Nephron progenitor cell (in vitro differentiated cells): Measurements from ENCODE around the gene JUND.
A peak's percentile ranks its signal among the peaks of the same experiment; 100 is the strongest.
"Not testable (repeated sequence)": the region's sequence is repeated elsewhere in the genome, so short reads cannot be mapped to it uniquely, and the experiment has no call there.

Source experiments
- DNase-seq: peaks from one replicate; pipeline ENCODE4 v3.0.0; 2021
- H3K27ac Mint-ChIP-seq: 2 replicates; pipeline ENCODE4 v1.8.0; 2021; ENCODE audit warnings: mild to moderate bottlenecking, moderate library complexity, mixed read lengths
- H3K27me3 Mint-ChIP-seq: 2 replicates; pipeline ENCODE4 v1.8.0; 2021; ENCODE audit warnings: mild to moderate bottlenecking, low read depth, mixed read lengths; ENCODE audit not compliant: poor library complexity
- H3K36me3 Mint-ChIP-seq: 2 replicates; pipeline ENCODE4 v1.8.0; 2021; ENCODE audit warnings: low read depth, mixed read lengths
- H3K4me1 Mint-ChIP-seq: 2 replicates; pipeline ENCODE4 v1.8.0; 2021; ENCODE audit warnings: mixed read lengths
- H3K4me3 Mint-ChIP-seq: 2 replicates; pipeline ENCODE4 v1.8.0; 2021; ENCODE audit warnings: mild to moderate bottlenecking, moderate library complexity, mixed read lengths
- H3K9me3 Mint-ChIP-seq: 2 replicates; pipeline ENCODE4 v1.8.0; 2021; ENCODE audit warnings: mild to moderate bottlenecking, moderate library complexity, mixed read lengths
- CTCF ChIP-seq: fragments of 200-600 bp; sonication (generic); IDR thresholded peaks from 2 replicates; pipeline ENCODE4 v1.5.0; 2021; ENCODE audit warnings: antibody characterized with exemption

The JUND gene

DNA sequence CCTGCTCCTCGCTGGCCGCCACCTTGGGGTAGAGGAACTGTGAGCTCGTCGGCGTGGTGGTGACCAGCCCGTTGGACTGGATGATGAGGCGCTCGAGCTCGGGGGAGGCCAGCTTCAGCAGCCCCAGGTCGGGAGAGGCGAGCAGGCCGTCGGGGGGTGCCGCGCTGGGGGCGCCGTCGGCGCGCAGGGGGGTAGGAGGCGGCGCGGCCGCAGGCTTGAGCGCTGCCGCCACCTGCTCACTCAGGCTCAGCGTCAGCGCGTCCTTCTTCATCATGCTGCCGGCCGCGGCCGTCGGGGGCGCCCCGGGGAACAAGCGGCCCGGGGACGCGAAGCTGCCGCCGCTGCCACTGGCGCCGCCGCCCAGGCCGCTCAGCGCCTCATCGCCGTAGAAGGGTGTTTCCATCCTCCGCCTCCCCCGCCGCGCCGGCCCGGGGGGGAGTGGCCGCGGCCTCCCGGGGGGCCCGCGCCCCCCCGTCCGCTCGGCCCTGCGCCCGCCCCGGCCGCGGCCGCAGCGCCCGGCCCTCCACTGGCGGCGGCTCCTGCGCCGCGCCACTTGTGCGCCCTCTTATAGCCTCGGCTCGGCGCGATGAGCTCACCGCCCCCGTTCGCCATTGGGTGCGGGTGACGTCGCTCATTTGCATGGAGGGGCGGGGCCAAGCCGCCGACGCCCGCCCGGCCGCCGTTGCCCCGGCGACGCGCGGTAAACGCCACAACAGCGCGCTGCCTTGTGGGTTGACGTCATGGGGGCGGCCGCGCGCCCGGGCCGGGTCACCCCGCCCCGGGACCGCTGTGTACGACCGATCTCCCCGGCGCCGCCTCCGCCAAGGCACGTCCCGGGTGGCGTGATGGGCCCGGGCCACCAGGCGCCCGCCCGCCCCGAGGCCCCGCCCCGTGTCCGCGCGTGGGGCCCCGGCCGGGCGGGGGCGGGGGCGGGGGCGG is at the start of gene JUND:
TSS of gene JUND (minus strand) at position 541 of the 939 bp plus-strand sequence. CDS start at position 403, 138 bp downstream.
- H3K36me3 Mint-ChIP-seq, result peaks cover 27% of the 10 kb centered on the region
- H3K4me1 Mint-ChIP-seq, result peaks cover 52% of the 10 kb centered on the region
- peak within 1 kb of the TSS; percentile 93 for H3K4me3 Mint-ChIP-seq
- H3K9me3 Mint-ChIP-seq, result no peaks in the 10 kb centered on the region
- no peak for TF ChIP-seq CTCF
- DNase-seq, result peak; percentile 97
- no peaks in the 10 kb centered on the region for H3K27me3 Mint-ChIP-seq
- H3K27ac Mint-ChIP-seq, result peak within 1 kb of the TSS; percentile 99

DNA sequence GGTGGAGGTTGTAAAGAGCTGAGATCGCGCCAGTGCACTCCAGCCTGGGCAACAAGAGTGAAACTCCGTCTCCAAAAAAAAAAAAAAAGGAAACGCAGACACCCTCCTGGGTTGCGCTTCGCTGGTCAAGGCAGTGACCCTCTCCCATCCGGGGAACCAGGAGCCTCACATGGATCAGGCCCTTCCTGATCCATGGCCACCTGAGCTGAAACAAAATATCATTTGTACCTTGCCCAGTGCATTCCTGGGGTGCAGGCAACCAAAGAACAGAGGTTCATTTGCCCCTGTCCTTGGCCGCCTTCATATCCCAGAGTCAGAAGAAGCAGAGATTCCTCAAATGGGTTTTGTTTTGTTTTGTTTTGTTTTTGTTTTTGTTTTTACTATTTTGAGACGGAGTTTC is 49.4 kb upstream of the JUND start:
- peak overlapping the region; percentile 38 for H3K4me3 Mint-ChIP-seq
- peaks cover 29% of the 10 kb centered on the region for H3K4me1 Mint-ChIP-seq
- TF ChIP-seq CTCF, result no peak
- no peaks in the 10 kb centered on the region for H3K36me3 Mint-ChIP-seq
- no peak overlapping the region for H3K27ac Mint-ChIP-seq
- DNase-seq, result no peak
- H3K9me3 Mint-ChIP-seq, result no peaks in the 10 kb centered on the region
- peaks cover 7% of the 10 kb centered on the region for H3K27me3 Mint-ChIP-seq

GRCh38 chr19:18329035-18329376 is 47.6 kb upstream of the JUND start:
- H3K27ac Mint-ChIP-seq, result peak overlapping the region; percentile 90

GRCh38 chr19:18328340-18329034 is 47.1 kb upstream of the JUND start:
- Mint-ChIP-seq H3K9me3 (no peaks in the 10 kb centered on the region), H3K4me3 (peak overlapping the region; percentile 80), H3K27me3 (peaks cover 4% of the 10 kb centered on the region), H3K4me1 (peaks cover 38% of the 10 kb centered on the region), H3K27ac (peak overlapping the region; percentile 96), H3K36me3 (no peaks in the 10 kb centered on the region)
- DNase-seq, result peak; percentile 85
- TF ChIP-seq CTCF, result peak; percentile 85

More at GRCh38 chr19:18329035-18329376, 47.6 kb upstream of the JUND start:
- H3K4me3 Mint-ChIP-seq, result peak overlapping the region; percentile 80
- DNase-seq, result no peak
- no peaks in the 10 kb centered on the region for H3K36me3 Mint-ChIP-seq
- TF ChIP-seq CTCF, result no peak
- peaks cover 4% of the 10 kb centered on the region for H3K27me3 Mint-ChIP-seq
- no peaks in the 10 kb centered on the region for H3K9me3 Mint-ChIP-seq
- H3K4me1 Mint-ChIP-seq, result peaks cover 32% of the 10 kb centered on the region

DNA sequence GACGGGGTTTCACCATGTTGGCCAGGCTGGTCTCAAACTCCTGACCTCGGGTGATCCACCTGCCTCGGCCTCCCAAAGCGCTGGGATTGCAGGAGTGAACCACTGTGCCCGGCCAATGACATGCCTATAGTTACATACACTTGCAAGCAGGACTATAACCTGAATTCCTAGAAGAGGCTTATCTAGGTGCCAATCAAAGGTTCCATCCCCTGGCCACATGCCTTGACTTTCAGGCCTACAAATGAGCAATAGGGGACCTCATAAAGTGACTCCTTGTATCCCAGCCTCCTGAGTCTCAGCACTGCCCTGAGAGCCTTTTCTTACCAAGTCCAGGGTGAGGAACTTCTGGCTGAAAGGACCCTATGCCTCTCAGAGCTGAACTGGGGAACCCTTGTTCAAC is 45.4 kb upstream of the JUND start:
- no peak overlapping the region for H3K4me3 Mint-ChIP-seq
- no peaks in the 10 kb centered on the region for H3K27me3 Mint-ChIP-seq
- H3K4me1 Mint-ChIP-seq, result peaks cover 51% of the 10 kb centered on the region
- no peak overlapping the region for H3K27ac Mint-ChIP-seq
- no peaks in the 10 kb centered on the region for H3K36me3 Mint-ChIP-seq
- DNase-seq, result no peak
- no peak for TF ChIP-seq CTCF
- no peaks in the 10 kb centered on the region for H3K9me3 Mint-ChIP-seq

DNA sequence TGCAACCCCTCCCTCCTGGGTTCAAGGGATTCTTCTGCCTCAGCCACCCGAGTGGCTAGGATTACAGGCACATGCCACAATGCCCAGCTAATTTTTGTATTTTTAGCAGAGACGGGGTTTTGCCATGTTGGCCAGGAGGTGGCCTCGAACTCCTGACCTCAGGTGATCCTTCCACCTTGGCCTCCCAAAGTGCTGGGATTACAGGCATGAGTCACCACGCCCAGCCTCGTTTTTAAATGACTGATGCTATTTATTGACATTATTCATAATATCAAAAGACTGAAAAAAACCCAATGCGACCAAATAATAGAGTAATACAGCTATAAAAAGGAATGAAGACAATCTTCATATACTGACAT is 42.9 kb upstream of the JUND start:
- H3K4me1 Mint-ChIP-seq, result peaks cover 58% of the 10 kb centered on the region
- H3K27me3 Mint-ChIP-seq, H3K4me3 Mint-ChIP-seq, H3K9me3 Mint-ChIP-seq, DNase-seq, H3K36me3 Mint-ChIP-seq, H3K27ac Mint-ChIP-seq: not testable (repeated sequence)
